ENCODE measurements around the gene ANKRD11.
"Not testable (repeated sequence)": the region's sequence is repeated elsewhere in the genome, so short reads cannot be mapped to it uniquely, and the experiment has no call there.

The ANKRD11 gene

DNA sequence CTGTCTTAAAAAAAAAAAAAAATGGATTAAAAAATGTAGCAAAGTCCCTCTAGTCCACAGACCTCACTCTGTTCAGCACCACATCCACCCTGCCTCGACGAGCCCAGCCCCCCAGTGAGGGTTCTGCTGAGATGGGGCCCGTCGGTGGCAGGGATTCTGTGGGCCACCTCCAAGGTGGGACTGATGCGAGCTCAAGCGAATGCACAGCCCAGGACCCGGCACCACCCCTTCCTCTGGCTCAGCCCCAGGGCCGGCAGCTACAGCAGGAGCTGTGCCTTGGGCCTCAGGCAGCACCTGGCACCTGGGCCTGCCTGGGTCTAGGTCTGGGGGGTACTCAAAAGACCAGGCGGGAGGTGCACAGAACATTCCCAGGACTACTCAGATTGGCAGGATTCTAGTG is 213.3 kb downstream of the ANKRD11 start:
- DNase-seq, result no peak

DNA sequence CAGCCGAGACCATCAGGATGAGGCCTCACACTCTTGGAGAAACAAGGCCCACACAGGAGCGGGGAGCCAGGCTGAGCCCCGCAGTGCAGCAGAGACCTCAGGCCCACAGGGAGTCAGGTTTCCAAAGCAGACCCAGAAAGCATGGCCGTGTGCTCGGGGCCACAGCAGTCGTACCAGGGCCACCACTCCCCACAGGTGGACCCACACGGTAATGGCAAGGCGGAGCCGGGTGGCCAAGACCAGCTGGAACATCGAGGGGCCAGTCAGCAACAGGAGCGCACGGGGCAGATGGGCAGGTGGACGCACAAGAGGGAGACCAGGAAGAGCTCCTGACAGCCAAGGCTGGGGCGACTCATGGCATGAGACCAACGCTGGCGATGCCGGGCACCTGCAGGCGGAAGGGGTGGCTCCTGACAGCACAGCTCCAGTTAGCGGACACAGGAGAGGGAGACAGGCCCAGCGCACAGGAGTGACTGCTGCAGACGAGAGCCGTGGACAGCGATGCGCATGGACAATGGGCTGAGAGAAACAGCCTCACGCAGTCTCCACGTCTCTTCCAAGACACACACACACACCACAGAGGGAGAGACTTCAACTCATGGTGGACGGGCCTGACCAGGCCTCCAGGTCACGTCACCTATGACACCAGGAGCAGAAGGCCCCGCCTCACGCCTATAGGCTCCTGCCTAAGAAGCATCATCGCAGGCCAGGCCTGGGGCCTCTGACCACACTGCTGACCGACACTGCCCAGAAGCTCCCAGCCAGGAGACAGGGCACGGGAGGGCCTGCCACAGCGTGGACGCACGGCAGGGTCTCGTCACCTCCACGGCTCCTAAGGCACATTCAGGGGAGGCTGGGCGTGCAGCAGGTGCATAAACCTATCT is 214.3 kb downstream of the ANKRD11 start:
- no peak for DNase-seq

DNA sequence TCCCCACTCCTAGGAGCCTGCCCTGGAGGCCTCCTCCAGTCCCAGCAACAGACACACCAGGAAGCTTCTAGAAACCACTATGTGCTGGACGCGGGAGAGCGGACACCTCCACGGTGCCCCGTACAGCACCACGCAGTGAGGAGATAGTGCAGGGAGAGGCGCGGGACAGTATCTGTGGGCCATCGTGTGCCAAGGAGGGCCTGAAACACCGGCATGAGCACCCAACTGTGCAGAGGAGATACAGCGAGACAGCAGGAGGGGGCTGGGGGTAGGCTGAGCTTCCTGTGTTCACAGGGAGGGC is 215.1 kb downstream of the ANKRD11 start:
- DNase-seq, result no peak

DNA sequence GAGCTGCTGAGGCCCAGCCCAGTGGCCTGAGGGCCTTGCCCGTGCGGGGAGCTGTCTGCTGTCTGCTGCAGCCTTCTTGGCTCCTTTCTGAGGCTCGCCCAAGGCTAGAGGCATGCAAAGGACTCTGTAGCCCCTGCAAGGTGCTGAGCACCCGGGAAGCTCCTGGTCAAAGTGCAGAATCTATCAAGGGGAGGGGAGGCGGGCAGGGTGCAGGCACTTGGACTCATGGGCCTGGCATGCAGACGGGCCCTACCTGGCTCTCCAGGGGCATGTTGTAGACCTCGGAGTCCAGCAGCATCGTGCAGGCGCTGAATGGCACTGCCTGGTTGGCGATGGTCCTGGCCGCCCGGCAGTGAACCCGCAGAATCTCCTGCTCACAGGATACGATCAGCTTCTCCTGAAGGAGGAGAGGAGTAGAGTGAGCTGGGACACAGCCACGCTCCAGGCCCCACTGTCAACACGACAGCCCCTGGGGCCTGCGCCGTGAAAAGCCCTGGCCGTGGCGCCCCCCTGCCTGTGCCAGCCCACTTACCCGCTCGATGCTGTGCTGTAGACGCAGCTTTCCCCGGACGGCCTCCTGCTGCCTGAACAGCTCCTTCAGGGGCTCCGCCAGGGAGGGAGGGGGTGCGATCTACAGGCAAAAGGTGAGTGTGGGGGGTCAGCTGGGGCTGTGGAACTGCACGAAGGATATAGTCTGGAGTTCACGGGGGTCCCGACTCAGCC is 215.6 kb downstream of the ANKRD11 start:
- no peak for DNase-seq

DNA sequence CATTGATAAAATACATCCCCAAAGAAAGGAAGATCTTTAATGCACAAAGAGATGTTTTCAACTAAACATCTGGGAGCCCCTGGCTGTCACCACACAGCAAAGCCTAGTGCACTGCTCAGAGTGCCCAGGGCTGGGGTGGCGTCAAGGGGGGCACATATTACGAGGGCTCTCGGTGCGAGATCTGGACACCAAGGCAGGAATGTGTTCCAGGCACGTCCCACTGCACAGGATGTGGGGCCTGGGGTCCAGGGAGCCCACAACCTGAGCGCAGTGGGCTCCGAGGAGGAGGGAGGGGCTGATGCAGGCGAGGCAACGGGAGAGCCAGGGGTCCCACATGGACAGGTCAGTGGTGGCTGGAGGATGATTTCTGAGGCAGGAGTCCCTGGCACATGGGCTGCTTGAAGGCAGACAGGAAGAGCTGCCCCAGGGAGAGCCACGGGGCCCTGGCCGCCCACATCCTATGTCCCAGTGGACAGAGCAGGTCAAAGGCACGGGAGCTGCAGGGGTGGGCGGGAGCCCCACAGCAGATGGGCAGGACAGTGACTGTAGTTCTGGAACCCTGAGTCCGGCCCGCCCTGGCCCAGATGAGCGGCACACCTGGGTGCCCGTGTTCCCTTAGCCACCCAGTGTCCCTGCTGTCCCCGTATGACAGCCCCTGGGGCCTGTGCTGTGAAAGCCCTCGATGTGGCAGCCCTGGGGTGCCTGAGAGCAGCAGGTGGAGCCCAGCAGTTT is 216.5 kb downstream of the ANKRD11 start:
- no peak for DNase-seq

DNA sequence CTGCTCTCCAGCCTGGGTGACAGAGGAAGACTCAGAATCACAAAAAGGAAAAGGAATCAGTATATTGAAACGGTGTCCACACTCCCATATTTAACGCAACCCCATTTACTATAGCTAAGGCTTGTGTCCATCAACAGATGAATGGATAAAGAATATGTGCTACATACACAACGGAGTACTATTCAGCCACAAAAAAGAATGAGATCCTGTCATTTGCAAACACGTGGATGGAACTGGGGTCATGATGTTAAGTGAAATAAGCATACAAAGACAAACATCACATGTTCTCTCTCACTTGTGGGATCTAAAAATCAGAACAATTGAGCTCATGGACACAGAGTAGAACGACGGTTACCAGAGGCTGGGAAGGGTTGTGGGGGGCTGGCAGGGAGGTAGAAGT is 217.7 kb downstream of the ANKRD11 start:
- no peak for DNase-seq

GRCh38 chr16:89270666-89271345 is 219.6 kb downstream of the ANKRD11 start:
- no peak for DNase-seq

DNA sequence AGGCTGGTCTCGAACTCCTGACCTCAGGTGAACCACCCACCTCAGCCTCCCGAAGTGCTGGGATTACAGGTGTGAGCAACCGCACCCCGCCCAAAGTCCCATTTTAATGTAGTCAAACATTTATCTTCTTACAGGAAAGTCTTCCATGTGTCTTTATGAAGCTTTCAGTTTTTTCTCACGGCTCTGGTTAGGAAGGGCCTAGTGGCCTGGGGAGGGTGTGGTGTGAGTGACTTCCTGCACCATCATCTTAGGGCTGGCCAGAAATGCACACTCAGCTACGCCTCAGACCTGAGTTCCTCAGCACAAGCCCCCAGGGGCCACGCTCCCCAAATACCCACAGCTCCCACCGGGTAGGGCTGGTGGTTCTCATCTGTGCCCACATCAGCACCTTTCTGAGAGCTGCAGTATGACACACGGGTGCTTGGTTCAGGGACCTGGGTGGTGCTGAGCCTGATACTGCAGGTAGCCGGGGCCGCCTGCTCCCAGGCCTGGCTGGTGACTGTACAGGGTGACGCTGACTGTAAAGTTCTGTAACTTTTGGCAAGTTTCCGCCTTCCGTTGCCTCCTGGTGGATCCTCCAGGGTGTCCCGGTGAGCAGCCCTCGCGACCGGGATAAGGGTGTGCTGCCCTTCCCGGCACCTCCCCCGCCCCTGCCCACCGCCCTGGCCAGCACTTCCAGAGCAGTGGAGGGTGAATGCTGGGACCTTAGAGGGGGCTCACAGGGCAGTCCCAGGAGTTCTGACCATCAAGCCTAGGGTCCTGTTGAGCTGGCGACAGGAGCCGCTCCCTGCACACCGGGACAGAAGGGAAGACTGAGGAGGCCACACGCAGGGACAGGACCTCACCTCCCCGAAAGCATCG is 220.3 kb downstream of the ANKRD11 start:
- DNase-seq, result no peak

DNA sequence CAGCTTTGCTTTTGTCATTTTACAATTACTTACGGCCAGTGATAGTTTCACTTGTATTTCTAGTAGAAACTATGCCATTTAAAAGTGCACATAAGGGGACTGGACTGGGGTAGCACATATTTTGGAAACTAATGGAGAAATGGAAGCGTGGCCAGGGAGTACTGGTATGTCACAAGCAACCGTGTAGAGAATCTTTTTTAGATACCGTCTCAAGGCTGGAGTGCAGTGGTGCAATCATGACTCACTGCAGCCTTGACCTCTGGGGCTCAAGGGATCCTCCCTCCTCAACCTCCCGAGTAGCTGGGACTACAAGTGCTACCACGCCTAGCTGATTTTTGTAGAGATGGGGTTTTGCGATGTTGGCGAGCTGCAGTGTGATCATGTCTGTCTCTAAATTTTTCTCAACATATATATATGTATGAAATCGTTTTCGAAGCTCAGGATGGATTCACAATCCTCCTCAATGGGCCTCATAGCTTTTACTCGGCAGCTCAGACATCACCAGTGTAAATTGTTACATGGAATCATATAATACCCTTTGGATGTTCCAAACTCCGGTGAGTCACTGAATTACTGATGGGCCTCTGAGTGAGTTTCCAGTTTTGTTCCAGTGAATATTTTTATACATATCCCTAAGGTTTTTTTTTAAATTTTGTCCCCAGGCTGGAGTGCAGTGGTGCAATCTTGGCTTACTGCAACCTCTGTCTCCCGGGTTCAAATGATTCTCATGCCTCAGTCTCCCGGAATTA is 221.2 kb downstream of the ANKRD11 start:
- no peak for DNase-seq

GRCh38 chr16:89268585-89268984 is 221.8 kb downstream of the ANKRD11 start:
- DNase-seq, result no peak

GRCh38 chr16:89267746-89268145 is 222.6 kb downstream of the ANKRD11 start:
- not testable (repeated sequence) for DNase-seq

DNA sequence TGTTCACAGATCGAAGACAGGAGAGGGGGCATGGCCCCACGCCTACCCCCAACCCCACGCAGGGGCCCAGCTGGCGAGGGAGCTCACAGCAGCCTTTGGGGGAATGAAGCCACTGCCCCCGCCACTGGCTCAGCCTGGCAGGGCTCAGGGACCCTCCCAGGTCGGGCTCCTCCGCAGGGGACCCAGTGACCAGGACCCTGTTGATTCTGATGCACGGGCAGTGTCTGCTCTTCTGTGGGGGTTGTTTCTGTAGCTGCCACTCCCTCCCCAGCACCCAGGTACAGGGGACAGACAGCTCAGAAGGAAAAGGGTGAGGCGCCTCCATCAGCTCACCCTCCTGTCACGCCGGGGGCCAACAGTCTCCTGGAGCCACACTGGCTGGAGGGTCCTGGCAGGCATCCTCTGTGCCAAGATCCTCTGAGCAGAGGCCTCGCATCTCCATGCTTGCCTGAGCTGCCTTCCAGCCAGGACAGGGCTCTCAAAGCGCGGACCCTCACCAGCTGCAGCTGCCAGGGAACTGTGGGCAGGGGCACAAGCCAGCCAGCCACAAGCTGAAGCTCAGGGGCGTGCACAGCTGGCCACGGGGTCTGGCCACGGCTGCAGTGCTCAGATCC is 223.7 kb downstream of the ANKRD11 start:
- DNase-seq, result no peak

GRCh38 chr16:89265647-89266046 is 224.7 kb downstream of the ANKRD11 start:
- no peak for DNase-seq

DNA sequence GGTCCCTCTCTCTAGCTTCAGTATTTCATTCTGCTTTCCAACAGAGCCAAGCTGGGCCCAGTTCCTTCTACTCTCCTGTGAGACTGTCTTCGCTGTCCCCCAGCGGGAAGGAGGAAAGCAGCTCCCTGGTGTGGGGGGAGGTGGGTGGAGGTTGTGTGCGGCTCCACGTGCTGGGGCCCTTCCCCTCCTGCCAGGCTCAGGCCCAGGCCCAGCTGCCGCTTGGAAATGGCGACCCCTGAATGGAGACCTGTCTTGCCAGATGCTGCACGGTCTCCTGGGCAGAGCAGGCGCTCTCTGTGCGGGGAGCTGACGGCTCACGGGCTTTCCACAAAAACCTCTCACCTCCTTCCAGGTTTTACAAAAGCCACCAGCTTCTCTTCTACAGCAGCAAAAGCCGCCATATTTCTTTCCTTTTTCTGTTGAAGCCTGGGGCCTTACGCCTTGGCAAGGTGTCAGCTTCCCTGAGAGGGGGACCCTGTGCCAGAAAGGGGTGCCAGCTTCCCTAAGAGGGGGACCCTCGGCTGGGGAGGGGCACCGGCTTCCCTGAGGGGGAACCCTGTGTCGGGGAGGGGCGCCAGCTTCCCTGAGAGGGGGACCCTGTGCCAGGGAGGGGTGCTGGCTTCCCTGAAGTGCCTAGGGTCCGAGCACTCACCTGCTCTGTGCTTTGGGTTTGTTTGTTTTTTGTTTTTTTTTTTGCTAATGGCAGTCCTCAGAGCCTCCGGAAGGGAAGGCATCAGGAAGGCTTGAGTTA is 225.4 kb downstream of the ANKRD11 start:
- DNase-seq, result no peak

DNA sequence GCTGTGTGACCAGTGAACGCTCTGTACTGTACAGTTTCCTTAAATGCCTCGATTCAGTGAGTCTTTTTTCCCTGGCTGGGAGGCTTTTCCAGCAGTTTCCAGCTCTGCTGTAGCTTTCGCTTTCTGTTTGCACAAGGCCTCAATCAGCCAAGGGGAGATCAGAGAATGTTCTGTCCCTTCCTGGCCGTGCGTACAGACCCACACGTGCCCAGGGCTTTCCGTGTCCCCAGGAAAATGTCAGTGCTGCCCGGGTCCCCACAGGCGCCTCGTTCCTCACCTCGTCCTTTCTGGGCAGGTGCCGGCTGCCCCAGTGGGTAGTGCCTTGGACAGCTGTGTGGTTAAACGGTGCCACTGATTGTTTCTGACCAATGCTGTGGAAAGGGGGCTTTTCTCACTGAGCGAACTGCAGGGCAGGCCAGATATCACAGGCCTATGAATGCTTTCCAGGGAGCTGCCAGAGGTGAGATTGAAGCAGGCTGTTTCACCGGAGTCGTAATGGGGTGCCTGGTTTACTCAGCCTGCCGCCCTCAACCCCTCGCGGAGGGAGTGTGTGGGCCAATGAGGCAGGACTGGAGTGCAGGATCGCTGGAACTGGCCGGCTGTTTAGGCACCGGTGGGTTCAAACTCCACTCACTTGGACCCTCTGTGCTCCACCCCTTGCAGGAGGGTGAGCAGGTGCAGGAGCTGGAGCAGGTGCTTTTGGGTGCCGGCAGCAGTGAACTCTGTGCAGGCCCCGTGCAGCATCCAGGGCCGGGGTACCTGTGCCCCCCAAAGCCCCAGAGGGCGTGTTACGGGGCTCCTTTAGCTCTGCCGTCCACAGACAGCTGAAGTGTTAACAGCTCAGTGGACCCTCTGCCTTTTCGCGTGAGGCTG is 228.4 kb downstream of the ANKRD11 start:
- no peak for DNase-seq

DNA sequence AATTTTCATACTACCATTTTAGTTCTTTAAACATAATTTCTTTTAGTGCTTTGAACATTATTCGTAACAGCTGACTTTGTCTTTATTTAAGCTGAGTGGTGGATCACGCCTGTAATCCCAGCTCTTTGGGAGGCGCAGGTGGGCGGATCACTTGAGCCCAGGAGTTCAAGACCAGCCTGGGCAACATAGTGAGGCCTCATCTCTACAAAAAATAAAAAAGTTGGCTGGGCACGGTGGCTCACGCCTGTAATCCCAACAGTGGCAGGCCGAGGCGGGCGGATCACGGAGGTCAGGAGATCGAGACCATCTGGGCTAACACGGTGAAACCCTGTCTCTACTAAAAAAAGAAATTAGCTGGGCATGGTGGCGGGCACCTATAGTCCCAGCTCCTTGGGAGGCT is 230.5 kb downstream of the ANKRD11 start:
- not testable (repeated sequence) for DNase-seq

GRCh38 chr16:89257757-89258465 is 232.4 kb downstream of the ANKRD11 start:
- no peak for DNase-seq

DNA sequence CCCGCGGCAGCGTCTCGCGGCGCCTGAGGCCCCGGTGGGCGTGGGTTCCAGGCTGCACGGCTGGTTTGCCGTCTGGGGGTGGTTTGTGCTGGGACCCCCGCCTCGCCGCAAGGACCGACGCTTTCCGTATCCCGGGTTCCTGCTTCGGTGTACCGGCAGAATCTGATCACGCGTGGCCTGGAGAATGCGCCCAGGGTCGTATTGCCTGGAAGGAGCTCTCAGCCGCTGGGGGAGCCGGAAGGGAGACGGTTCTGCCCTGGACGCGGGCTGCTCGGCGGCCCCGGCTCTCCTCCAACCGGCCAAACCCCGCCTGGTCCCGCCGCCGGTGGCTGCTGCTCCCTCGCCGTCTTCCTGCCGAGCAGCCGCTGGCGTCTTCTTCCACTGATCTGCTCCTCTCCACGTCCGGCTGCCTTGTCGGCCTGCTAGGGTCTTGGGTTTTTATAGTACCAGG is 233.1 kb downstream of the ANKRD11 start:
- no peak for DNase-seq

All from T-helper 9 cell (primary cell).